Epidermal melanocyte (primary cell): ENCODE measurements around the gene MAFB.

Experiments
- DNase-seq: peaks from one replicate; pipeline ENCODE4 v3.0.0; 2011; ENCODE audit warnings: low spot score; ENCODE audit not compliant: insufficient read length

Gene MAFB

DNA sequence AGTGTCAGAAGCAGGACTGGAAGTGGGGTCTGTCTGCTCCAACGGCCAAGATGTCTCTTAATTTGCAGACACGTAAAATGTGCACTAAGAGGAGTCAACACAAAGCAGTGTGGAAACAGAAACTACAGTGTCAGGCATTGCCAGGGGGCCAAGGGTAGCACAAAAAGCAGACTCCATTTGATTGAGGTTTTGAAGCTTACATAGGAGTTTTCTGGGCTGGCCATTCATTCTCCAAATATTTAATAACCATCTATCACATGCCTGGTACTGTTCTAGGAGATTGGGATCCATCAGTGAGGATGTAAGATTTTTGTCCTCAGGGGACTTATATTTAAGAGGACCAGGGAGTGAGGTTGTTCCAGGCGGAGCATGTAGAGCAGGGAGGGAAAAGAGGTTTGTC, 29.5 kb downstream of the MAFB start:
- no peak for DNase-seq

GRCh38 chr20:40658509-40658908, 30.5 kb downstream of the MAFB start:
- DNase-seq, result no peak

GRCh38 chr20:40657526-40657925, 31.5 kb downstream of the MAFB start:
- peak; percentile 46 for DNase-seq

- DNase-seq, result no peak
Measured at GRCh38 chr20:40655451-40655850, 33.6 kb downstream of the MAFB start.

DNA sequence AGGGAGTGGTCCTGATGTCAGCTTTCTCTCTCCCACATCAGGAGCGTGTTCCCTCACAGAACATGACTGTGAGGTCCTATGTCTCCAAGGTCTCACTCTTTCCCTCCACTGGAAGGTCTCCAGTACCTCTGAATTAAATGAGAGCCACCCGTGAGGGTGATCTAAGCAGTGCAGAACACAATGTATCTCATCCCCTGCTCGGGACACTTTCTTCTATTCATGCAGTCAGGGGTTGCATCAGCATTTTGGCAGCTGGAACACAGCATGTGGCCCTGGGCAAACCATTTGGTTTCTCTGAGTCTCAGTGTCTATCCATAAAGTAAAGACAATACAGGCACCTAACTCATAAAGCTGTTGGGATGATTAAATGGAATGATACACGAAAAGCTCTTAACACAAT, 34.2 kb downstream of the MAFB start:
- no peak for DNase-seq

DNA sequence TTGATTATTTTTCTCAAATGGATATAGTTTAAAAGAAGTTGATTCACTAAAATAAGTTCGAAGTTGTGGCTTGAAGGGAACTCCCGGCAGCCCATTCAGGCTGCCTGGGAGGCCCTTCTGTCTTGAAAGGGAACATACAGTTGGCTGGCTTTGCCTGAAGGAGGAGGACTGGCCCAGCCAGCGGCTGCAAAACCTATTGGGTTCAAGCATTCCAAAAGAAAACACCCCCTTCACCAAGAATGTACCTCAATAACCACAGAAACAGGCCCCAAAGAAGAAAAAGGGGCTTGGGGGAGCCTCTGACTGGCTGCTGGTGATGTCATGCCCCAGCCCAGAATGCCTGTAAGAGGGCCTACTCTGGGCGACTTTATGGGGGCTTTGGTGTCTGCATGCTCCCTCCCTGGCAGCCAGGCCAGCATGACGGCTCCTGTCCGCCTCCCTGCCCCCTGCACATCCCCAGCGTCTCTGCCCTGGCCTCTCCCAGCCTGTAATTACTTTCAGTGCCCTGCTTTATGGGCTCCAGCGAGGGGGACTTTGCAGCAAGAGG, 36.5 kb downstream of the MAFB start:
- DNase-seq, result no peak

GRCh38 chr20:40651151-40651550, 37.9 kb downstream of the MAFB start:
- no peak for DNase-seq

DNA sequence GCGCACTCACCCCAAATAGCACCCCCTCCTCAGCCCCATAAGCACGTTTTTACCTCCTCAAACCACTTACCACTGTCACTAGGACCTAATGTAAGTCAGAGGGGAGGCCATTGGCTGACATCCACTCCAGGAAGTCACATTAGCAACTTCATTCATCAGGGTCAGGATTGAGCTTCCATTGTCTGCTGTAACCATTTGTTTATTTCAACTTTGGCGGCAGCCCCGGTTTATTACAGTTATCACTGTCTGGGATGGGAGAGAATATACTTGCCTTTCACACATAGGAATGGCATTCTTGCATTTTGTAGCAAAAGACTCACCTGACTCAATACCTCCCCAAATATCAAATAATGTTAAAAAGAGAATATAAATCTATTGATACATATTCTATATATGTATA, 38.3 kb downstream of the MAFB start:
- no peak for DNase-seq

DNA sequence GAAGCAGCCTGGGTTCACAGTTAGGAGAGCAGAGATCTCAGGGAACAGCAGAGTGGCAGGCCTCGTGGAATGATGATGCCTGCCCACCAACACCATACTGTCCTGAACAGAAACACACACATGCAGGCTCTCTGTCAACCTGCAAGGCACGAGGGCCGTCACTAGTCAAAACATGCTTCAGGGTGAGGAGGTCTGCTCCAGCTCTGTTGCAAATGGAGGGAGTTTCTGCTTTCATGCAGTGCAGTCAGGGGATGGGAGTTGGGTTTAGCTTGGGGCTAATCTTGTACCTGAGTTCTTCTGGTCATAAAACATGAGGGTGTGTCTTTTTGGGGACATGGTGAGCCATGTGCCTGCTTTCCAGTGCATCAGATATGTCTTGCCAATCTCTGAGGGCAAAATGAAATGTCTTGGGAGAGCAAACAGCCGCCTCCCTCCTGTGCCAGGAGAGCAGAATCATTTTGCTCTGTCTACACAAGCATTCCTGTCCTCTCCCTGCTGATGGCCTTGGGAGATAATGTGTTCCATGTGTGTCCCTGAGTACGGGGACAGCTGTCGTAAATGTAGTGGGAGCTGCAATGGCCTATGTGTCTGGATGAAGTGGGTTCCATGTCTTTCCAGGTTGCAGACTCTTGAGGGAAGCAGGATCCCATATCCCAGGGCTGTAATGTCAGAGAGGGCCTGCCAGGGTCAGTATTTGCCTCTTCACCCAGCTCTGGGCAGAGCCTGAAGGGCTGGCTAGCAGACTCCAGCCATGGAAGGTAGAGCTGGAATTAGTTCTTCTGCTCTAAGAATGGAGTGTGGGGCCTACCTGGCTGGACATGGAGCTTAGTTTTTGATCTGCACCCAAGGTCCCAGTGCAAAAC, 40.6 kb downstream of the MAFB start:
- no peak for DNase-seq

DNA sequence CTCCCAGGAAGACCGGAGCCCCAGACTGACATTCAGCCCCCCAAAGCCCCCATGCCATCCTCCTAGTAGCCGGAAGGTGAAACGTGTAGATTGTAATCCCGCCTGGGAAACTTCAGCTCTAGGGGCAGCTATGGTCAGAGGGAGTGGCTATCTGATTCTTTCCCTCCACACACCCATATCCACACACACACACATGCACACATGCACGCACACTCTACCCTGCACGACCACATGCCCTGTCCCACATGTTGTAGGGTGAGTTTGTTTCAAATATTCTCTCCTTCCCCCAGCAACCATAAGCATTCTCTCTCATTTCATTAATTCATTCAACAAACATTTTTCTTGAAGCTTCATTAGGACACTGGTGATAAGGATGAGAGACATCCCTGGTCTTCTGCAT, 42.2 kb downstream of the MAFB start:
- DNase-seq, result no peak

- no peak for DNase-seq
Measured at GRCh38 chr20:40646361-40646760, 42.7 kb downstream of the MAFB start.

GRCh38 chr20:40644863-40645262, 44.2 kb downstream of the MAFB start:
- no peak for DNase-seq

- DNase-seq, result no peak
Measured at GRCh38 chr20:40643891-40644290, 45.1 kb downstream of the MAFB start.

DNA sequence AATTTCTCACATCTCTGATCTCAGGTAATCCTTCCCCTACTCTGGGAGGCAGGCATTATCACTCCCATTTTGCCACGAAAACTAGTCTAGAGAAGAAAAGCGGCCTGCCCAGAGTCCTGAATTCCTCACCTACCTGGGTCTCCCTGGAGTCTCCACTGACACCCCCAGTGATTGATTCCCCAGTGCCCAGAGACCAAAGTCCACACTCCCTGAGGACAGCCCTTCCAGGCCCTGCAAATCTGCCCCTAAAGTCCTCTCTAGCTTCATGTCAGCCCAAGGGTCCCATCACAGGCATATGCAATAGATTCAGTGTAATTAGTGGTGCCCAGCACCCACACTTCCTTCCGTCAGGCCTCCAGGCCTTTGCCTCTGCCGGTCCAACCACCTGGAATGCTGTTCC, 47.2 kb downstream of the MAFB start:
- no peak for DNase-seq

DNA sequence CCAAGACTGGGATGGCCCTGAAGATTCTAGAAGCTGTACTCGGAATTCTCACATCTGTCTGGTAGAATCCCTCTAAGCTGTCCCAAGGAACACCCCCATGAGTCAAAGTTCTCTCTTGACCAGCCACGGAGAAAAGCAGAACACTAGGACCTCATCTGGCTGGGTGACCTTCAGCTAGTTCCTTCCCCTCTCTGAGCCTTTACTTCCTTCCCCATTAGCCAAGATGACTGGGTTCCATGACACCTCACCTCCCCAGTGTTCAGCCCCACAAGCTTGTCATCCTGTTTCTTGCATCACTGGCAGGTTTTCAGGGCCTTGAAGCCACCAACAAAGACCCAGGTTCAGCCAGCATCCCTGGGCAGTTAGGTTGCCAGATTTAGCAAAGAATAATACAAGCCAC, 47.8 kb downstream of the MAFB start:
- no peak for DNase-seq

- no peak for DNase-seq
Measured at GRCh38 chr20:40640667-40641066, 48.4 kb downstream of the MAFB start.

DNA sequence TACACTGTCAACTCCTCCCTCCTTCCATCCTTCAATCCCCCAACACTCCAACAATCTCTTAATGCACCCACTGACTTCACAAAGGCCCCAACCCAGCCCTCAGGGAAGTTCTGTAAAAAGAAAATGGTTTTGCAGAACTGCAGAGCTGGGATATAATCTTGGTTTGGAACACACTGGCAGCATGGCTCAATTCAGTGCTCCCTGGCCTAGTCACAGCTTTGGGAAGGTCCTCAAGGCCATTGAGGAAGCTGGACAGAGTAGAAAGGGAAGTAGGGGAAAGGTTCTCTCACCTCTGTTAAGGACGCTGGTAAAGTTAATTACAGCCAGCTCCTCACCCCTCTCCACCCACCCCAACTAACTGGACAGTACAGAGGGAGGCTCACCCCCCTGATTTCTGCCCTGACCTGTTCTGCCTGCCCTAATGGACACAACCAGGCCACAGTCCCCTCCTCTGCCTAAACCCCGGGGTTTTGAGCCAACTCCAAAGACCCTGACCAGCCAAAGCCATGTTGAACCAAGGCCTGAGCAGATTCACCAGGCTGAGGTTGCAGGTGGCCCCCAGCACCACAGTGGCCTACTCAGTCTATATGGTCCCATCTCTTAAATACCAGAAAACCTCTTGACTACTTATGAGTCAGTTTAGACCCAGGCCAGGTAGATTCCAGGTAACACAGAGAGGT, 49.2 kb downstream of the MAFB start:
- DNase-seq, result no peak

- DNase-seq, result no peak
Measured at GRCh38 chr20:40639132-40639531, 49.9 kb downstream of the MAFB start.

- DNase-seq, result no peak
Measured at GRCh38 chr20:40638414-40638813, 50.6 kb downstream of the MAFB start.

DNA sequence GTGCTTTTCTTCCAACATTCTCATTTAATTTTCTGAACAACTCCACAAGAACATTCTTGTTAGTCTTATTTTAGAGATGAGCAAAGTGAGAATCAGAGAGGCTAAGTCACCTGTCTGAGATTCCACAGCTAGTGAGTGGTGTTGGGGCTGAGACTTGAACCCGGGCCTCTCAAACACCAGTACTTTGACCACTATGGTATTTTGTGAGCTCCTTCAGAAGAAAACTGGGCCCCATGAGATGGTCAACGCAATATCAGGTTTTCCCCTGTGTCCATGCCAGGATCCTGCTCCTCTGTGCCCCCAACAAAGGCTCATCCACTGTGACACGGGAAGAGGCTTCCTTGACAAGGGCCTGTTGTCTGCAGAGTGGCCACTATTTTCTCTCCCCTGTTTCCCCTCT, 51.9 kb downstream of the MAFB start:
- no peak for DNase-seq

GRCh38 chr20:40636486-40636885, 52.5 kb downstream of the MAFB start:
- no peak for DNase-seq

- DNase-seq, result no peak
Measured at GRCh38 chr20:40635971-40636370, 53.1 kb downstream of the MAFB start.
